T-helper 17 cell (primary cell): Measurements from ENCODE around the gene P2RX7. TPM values are rescaled to one million over a fixed set of nuclear protein-coding genes. Genes with fewer than 3 reads are reported as not detected.
A peak's percentile ranks its signal among the peaks of the same experiment; 100 is the strongest.

Experiments used
- ATAC-seq: fragments of 150-1000 bp; cut with Tn5 transposase; 2 replicates; pipeline ENCODE4 v1.10.0; 2021; ENCODE audit warnings: mild to moderate bottlenecking, moderate library complexity
- DNase-seq, 3 donors: peaks; one replicate each; pipeline versions ENCODE4 v3.0.0 to v3.0.0-alpha.2; 2020 to 2021
- H3K9me3 ChIP-seq: one replicate; pipeline ENCODE4 v1.7.0; 2013; ENCODE audit warnings: low read length, mild to moderate bottlenecking; ENCODE audit not compliant: control insufficient read depth, poor library complexity, severe bottlenecking
- H3K27ac Mint-ChIP-seq: one replicate; pipeline ENCODE4 v1.8.0; 2022; ENCODE audit warnings: mild to moderate bottlenecking, moderate library complexity, mixed read lengths
- H3K27me3 Mint-ChIP-seq: one replicate; pipeline ENCODE4 v1.8.0; 2022; ENCODE audit warnings: mixed read lengths
- H3K36me3 Mint-ChIP-seq: one replicate; pipeline ENCODE4 v1.8.0; 2022; ENCODE audit warnings: low read depth, mixed read lengths
- H3K4me1 Mint-ChIP-seq: one replicate; pipeline ENCODE4 v1.8.0; 2022; ENCODE audit warnings: mild to moderate bottlenecking, mixed read lengths
- H3K4me3 Mint-ChIP-seq: one replicate; pipeline ENCODE4 v1.8.0; 2022; ENCODE audit warnings: mild to moderate bottlenecking, moderate library complexity, mixed read lengths
- total RNA-seq, 4 donors: library from RNA in 2 of 4; stranded (reverse) in 2 of 4; gene quantifications; one replicate each; pipeline ENCODE4 v1.2.3 and lab custom pipeline; 2022 to 2026

Gene P2RX7
- total RNA-seq, 2 donors from 2014 or later = 6.3 to 10.4 TPM

DNA sequence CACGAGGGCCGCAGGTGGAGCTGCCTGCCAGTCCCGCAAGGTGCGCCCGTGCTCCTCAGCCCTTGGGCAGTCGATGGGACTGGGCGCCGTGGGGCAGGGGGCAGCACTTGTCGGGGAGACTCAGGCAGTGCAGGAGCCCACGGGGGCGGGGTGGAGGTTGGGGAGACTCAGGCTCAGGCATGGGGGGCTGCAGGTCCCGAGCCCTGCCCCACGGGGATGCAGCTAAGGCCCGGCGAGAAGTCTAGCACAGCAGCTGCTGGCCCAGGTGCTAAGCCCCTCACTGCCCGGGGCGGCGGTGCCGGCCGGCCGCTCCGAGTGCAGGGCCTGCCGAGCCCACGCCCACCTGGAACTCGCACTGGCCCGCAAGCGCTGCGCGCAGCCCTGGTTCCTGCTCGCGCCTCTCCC lies 39.2 kb upstream of the P2RX7 start:
- no peaks in the 10 kb centered on the region for H3K27me3 Mint-ChIP-seq
- H3K4me3 Mint-ChIP-seq = no peak overlapping the region
- peaks cover 25% of the 10 kb centered on the region for H3K4me1 Mint-ChIP-seq
- ATAC-seq (no peak), DNase-seq (no peak)
- no peaks in the 10 kb centered on the region for H3K9me3 ChIP-seq
- H3K36me3 Mint-ChIP-seq = no peaks in the 10 kb centered on the region
- H3K27ac Mint-ChIP-seq = no peak overlapping the region

DNA sequence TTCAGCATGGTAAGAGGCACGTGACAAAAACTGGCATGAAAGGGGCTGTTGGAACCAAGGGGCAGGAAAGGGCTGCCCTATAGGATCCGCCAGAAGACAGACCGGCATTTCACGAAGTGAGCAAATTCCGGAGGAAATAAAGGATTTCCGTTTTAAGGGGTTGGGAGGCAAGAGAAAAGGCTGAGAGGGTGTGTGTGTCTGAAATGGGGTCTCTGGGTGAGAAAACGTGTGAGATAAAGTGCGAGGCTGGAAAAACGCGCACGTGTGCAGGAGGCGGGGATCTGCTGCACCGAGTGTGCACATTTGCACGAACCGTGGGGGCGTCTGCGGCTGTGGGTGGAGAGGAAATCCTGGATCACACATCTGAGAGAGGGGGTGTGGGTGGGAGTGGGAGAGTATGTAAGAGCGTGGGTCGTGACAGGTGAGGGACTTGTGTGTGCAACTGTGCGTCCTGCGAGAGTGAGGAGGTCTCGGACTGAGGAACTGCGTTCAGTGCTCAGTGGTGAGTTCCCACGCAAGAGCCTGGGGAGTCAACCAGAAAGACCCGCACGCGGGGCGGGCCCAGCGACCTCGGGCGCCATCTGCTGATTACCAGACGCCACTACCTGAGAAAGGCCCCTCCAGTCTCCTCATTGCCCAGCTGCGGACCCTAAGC lies 37.0 kb upstream of the P2RX7 start:
- Mint-ChIP-seq H3K27me3 (no peaks in the 10 kb centered on the region), H3K36me3 (no peaks in the 10 kb centered on the region), H3K4me1 (peaks cover 23% of the 10 kb centered on the region), H3K4me3 (peak overlapping the region; percentile 88), H3K27ac (peak overlapping the region; percentile 79)
- DNase-seq (peak; percentile 63 to 68 (median 65)), ATAC-seq (peak; percentile 81)
- H3K9me3 ChIP-seq = no peaks in the 10 kb centered on the region

DNA sequence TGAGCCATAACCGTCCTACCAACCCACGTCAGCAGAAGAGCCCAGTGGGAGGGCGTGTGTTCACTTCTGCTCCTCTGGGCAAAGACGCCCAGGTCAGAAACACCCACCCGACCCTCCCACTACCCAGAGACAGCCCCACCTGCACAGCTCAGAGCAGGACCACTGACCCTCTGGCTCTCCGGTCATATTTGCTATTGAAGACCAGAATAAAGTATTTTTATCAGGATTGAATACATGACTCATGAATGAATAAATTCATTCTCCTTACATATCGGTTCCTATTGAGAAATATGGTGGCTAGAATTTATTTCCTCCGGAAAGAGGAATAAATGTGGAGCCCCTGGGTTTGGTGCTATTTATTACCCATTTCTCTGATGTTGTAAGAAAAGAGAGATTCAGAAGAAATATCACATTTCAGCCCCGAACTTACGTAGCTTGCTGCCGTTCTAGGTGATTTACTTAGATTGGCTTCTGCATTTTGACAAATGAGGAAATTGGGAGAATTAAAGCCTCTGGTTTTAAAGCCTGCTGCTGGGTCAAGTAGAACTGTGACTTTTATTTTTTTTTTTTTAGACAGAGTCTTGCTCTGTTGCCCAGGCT lies 36.4 kb upstream of the P2RX7 start:
- peak; percentile 4 for ATAC-seq
- Mint-ChIP-seq H3K4me1 (peaks cover 19% of the 10 kb centered on the region), H3K27ac (peak overlapping the region; percentile 79), H3K27me3 (no peaks in the 10 kb centered on the region), H3K36me3 (no peaks in the 10 kb centered on the region), H3K4me3 (no peak overlapping the region)
- no peaks in the 10 kb centered on the region for H3K9me3 ChIP-seq
- no peak for DNase-seq

DNA sequence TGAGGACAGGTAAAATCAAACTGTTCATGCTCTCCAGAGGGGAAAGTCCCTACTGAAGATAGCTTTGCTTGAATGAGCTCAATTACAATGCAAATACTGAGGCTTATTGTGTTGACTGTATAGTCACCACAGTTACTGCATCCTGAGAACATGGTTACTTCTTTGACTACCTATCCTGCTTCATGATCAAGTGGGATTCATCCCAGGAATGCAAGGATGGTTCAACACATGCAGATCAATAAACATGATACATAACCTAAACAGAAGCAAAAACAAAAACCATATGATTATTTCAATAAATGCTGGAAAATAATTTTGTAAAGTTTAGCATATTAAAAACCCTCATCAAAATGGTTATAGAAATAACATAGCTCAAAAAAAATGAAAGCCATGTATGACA lies 32.9 kb upstream of the P2RX7 start:
- H3K27me3 Mint-ChIP-seq = peaks cover 7% of the 10 kb centered on the region

DNA sequence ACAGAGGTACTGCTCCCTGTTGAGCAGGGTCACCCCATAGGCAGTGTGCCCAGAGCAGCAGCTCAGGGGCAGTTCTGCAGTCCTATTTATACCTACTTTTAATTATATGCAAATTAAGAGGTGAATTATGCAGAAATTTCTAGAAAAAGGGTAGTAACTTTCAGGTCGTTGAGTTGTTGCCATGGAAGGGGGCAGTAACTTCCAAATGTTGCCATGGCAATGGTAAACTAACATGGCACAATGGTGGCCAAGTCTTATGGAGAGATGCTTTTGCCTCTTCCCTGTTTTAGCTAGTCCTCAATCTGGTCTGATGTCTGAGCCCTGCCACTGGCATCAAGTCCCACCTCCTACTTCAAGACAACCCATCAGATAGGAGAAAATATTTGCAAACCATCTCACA lies 30.4 kb upstream of the P2RX7 start:
- H3K36me3 Mint-ChIP-seq = peaks cover 2% of the 10 kb centered on the region
- H3K4me1 Mint-ChIP-seq = peaks cover 4% of the 10 kb centered on the region
- ATAC-seq (no peak), DNase-seq (no peak)
- no peak overlapping the region for H3K27ac Mint-ChIP-seq
- H3K9me3 ChIP-seq = no peaks in the 10 kb centered on the region
- H3K27me3 Mint-ChIP-seq = peaks cover 7% of the 10 kb centered on the region
- H3K4me3 Mint-ChIP-seq = no peak overlapping the region

More for the DNA sequence above, 32.9 kb upstream of the P2RX7 start:
- peaks cover 2% of the 10 kb centered on the region for H3K36me3 Mint-ChIP-seq
- no peak overlapping the region for H3K27ac Mint-ChIP-seq
- no peak for ATAC-seq
- peaks cover 12% of the 10 kb centered on the region for H3K4me1 Mint-ChIP-seq
- no peak for DNase-seq
- no peaks in the 10 kb centered on the region for H3K9me3 ChIP-seq
- H3K4me3 Mint-ChIP-seq = no peak overlapping the region

DNA sequence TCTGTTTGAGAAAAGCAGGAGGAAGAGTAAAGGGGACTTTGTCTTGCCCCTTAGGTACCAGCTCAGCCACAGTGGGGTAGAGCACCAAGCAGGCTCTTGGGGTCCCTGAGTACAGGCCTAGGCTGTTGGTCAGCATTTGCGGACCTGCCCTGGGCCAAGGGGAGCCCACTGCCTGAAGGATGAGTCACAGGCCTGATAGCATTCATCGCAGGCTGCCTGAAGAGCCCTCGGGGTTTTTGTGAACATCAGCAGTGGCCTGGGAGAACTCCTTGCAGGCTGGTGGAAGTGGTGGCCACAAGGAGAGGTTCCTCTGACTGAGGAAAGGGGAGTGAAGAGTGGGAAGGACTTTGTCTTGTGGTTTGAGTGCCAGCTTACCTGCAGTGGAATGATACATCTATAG lies 25.0 kb upstream of the P2RX7 start:
- DNase-seq (no peak), ATAC-seq (no peak)
- peaks cover 5% of the 10 kb centered on the region for H3K27me3 Mint-ChIP-seq
- no peak overlapping the region for H3K4me3 Mint-ChIP-seq
- H3K9me3 ChIP-seq = no peaks in the 10 kb centered on the region
- peaks cover 10% of the 10 kb centered on the region for H3K4me1 Mint-ChIP-seq
- H3K27ac Mint-ChIP-seq = no peak overlapping the region
- H3K36me3 Mint-ChIP-seq = peaks cover 2% of the 10 kb centered on the region

DNA sequence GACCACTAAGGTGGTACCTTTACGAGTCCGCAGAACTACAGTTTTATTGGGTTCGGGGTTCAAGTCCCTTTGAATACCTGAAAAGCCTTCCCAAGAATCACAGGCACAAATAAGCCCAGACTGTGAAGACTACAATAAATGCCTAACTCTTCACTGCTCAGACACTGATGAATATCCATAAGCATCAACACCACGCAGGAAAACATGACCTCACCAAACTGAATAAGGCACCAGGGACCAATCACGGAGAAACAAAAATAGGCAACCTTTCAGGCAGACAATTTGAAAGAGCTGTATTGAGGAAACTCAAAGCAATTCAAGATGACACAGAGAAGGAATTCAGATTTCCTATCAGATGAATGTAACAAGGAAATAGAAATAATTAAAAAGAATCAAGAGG lies 24.2 kb upstream of the P2RX7 start:
- DNase-seq = no peak
- Mint-ChIP-seq H3K27ac (no peak overlapping the region), H3K27me3 (no peaks in the 10 kb centered on the region), H3K4me3 (no peak overlapping the region), H3K4me1 (peaks cover 7% of the 10 kb centered on the region), H3K36me3 (no peaks in the 10 kb centered on the region)
- no peaks in the 10 kb centered on the region for H3K9me3 ChIP-seq
- no peak for ATAC-seq

DNA sequence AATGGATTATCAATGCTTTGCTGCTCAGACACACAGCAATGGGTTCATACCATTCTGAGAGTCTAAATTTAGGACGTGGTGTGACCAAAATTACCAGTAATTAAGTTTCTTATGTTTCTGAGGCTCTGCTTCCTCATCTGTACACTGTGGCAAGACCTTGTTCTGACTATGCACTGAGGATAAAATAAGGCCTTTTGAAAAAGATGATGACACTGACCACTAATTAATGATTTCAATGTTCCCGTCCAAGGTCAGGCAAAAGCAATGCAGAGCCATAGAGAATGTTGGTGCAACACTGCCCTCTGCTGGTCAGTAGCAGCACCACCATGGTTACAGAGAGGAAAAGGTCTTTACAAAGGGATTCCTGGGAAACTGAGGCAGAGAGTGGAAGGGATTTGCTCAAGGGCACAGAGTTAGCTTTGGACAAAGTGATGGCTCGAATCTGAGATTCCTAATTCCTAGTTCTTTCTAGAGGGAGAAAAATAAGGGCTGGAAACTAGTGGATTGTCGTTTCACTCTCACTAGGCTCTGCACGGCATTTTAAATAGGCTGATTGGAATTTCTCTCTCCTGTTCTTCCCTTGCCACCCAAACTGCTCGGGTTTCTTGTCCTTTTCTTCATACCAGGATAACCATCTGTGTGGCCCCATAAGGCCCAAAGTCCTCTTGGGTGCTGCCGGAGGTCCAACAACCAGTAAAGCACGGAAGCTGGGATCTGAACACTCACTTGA lies 22.3 kb upstream of the P2RX7 start:
- no peak overlapping the region for H3K27ac Mint-ChIP-seq

DNA sequence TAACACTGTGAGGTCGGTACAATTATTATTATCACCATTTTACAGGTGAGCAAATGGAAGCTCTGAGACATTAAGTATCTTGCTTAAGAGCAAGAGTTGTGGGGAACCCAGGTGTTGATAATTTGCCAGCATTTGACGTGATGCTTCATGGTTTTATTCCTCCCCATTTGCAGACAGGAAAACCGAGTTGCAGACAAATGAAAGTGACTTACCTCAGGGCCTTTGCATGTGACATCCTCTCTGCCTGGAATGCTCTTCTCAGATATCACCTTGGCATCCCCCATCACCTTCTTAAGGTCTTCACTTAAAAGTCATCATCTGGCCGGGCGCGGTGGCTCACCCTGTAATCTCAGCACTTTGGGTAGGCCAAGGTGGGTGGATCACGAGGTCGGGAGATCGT lies 21.0 kb upstream of the P2RX7 start:
- no peak for ATAC-seq
- Mint-ChIP-seq H3K27me3 (no peaks in the 10 kb centered on the region), H3K4me3 (no peak overlapping the region), H3K27ac (no peak overlapping the region), H3K36me3 (no peaks in the 10 kb centered on the region), H3K4me1 (peaks cover 7% of the 10 kb centered on the region)
- no peak for DNase-seq
- H3K9me3 ChIP-seq = no peaks in the 10 kb centered on the region

More for the DNA sequence above, 22.3 kb upstream of the P2RX7 start:
- Mint-ChIP-seq H3K4me1 (peaks cover 7% of the 10 kb centered on the region), H3K4me3 (no peak overlapping the region), H3K27me3 (no peaks in the 10 kb centered on the region), H3K36me3 (no peaks in the 10 kb centered on the region)
- DNase-seq = peak; percentile 35 to 46 (median 36)
- peak; percentile 78 for ATAC-seq
- no peaks in the 10 kb centered on the region for H3K9me3 ChIP-seq

DNA sequence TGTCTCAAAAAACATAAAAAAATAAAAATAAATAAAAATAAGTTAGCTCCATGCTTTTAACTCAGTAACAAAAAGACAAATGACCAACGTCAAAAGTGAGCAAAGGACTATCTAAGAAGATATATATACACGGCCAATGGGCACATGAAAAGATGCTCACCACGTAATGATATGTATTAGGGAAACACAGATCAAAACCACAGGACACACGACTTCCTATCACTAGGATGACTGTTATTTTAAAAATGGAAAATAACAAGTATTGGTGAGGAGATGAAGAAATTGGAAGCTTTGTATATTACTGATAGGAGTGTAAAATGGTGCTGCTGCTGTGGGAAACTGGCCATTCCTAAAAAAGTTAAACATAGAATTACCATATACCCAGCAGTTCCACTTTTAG lies 20.2 kb upstream of the P2RX7 start:
- no peaks in the 10 kb centered on the region for H3K9me3 ChIP-seq
- ATAC-seq = no peak
- no peak for DNase-seq
- no peak overlapping the region for H3K27ac Mint-ChIP-seq
- no peaks in the 10 kb centered on the region for H3K36me3 Mint-ChIP-seq
- no peak overlapping the region for H3K4me3 Mint-ChIP-seq
- H3K27me3 Mint-ChIP-seq = no peaks in the 10 kb centered on the region
- H3K4me1 Mint-ChIP-seq = peaks cover 7% of the 10 kb centered on the region

DNA sequence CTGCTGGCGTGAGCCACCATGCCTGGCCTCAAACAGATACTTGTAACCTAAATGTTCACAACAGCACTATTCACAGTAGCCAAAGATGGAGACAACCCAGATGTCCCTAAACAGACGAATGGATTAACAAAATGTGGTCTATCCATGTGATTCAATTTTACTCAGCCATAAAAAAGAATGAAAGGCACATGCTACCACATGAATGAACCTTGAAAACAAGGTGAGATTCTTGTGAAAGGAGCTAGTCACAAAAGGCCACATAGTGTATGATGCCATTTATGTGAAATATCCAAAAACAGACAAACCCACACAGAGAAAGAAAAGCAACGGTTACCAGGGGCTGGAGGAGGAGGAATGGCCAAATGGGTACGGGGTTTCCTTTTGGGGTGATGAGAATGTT lies 19.6 kb upstream of the P2RX7 start:
- DNase-seq = no peak
- Mint-ChIP-seq H3K4me3 (no peak overlapping the region), H3K27ac (no peak overlapping the region), H3K27me3 (no peaks in the 10 kb centered on the region), H3K4me1 (peaks cover 7% of the 10 kb centered on the region), H3K36me3 (no peaks in the 10 kb centered on the region)
- no peaks in the 10 kb centered on the region for H3K9me3 ChIP-seq
- no peak for ATAC-seq

DNA sequence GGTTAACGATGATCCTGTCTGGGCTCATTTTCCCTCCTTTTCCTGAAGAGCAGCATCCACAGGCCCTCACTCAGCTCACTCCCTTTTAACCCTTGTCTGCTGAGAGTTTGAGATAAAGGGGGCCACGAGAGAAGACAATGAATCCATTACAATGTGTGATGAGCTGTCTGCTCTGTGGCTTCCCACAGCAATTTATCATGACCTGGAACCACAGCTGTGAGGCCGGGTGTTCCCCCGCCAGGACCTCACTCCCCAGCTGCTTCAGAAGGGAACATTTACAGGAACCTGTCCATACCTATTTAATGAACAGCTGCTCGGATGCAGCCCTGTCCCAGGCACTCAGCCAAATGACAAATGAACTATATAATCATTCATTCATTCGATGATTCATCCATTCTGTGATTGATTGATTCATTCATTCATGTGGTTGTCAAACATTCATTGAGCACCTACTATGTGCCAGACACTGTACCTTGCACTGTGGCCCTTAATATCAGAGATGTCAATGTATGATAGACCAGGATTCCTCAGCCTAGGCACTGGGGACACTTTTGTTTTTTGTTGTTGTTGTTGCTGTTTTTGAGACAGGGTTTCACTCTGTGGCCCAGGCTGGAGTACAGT lies 18.5 kb upstream of the P2RX7 start:
- H3K9me3 ChIP-seq = no peaks in the 10 kb centered on the region
- ATAC-seq (no peak), DNase-seq (no peak)
- H3K4me1 Mint-ChIP-seq = peaks cover 7% of the 10 kb centered on the region
- no peak overlapping the region for H3K4me3 Mint-ChIP-seq
- H3K36me3 Mint-ChIP-seq = no peaks in the 10 kb centered on the region
- H3K27me3 Mint-ChIP-seq = peaks cover 2% of the 10 kb centered on the region
- no peak overlapping the region for H3K27ac Mint-ChIP-seq

DNA sequence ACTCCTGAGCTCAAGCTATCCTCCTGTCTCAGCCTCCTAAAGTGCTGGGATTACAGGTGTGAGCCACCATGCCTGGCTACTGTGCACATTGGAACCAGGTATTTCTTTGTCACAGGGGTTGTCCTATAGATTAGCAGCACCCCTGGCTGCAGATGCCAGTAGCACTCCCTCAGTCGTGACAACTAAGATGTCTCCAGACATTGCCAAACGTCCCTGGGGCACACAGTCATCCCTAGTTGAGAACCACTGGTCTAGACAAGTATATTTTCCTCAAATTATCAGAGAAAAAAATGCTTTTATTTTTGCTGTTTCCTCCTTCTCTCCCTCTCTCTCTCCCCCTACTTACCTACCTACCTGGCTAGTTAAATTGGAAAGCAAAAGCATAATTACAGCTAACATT lies 17.9 kb upstream of the P2RX7 start:
- H3K9me3 ChIP-seq = no peaks in the 10 kb centered on the region
- no peak overlapping the region for H3K4me3 Mint-ChIP-seq
- DNase-seq = no peak
- peaks cover 5% of the 10 kb centered on the region for H3K27me3 Mint-ChIP-seq
- no peak overlapping the region for H3K27ac Mint-ChIP-seq
- peaks cover 8% of the 10 kb centered on the region for H3K4me1 Mint-ChIP-seq
- H3K36me3 Mint-ChIP-seq = no peaks in the 10 kb centered on the region
- no peak for ATAC-seq
